Left ventricle myocardium inferior (tissue), 1 donor: ENCODE measurements around the gene ANKMY1. TPM values are rescaled to one million over a fixed set of nuclear protein-coding genes. Genes with fewer than 3 reads are reported as not detected.
A peak's percentile ranks its signal among the peaks of the same experiment; 100 is the strongest.

Source experiments
- DNase-seq: peaks from one replicate; pipeline ENCODE4 v3.0.0-alpha.2; 2020
- H3K27ac ChIP-seq: fragments of 200-600 bp; replicated peaks from 2 replicates; pipeline ENCODE4 v1.8.0; 2021
- H3K27me3 ChIP-seq: fragments of 200-600 bp; 2 replicates; pipeline ENCODE4 v1.8.0; 2021; ENCODE audit warnings: low read depth
- H3K36me3 ChIP-seq: fragments of 200-600 bp; 2 replicates; pipeline ENCODE4 v1.8.0; 2021
- H3K4me1 ChIP-seq: fragments of 200-600 bp; 2 replicates; pipeline ENCODE4 v1.8.0; 2021
- H3K4me3 ChIP-seq: fragments of 200-600 bp; 2 replicates; pipeline ENCODE4 v1.8.0; 2021; ENCODE audit warnings: mild to moderate bottlenecking, moderate library complexity
- H3K9me3 ChIP-seq: fragments of 200-600 bp; replicated peaks from 2 replicates; pipeline ENCODE4 v1.8.0; 2021
- intact Hi-C: fragments of 100-400 bp; cut with micrococcal nuclease; formaldehyde crosslinking; loops from one replicate; pipeline ENCODE4 v1.11.0; 2022
- total RNA-seq: library from RNA; stranded (reverse); fragmentation: NEBNext Ultra II Directional; extraction: Animal tissue kit (Norgen Biotek cat#: 25700); gene quantifications from one replicate; pipeline ENCODE4 v1.2.1, GENCODE V29; 2021
- TF ChIP-seq, protein P1 (sequence below): fragments of 200-600 bp; IDR thresholded peaks from 2 replicates; pipeline ENCODE4 v1.8.0; 2021; ENCODE audit warnings: antibody characterized with exemption, mild to moderate bottlenecking, borderline replicate concordance
- donor health status: DM: no; HTN: yes; CAD: no; lungs with severe emphysema.

ANKMY1 gene
- total RNA-seq, 1 donor from 2014 or later = 4.0 TPM

DNA sequence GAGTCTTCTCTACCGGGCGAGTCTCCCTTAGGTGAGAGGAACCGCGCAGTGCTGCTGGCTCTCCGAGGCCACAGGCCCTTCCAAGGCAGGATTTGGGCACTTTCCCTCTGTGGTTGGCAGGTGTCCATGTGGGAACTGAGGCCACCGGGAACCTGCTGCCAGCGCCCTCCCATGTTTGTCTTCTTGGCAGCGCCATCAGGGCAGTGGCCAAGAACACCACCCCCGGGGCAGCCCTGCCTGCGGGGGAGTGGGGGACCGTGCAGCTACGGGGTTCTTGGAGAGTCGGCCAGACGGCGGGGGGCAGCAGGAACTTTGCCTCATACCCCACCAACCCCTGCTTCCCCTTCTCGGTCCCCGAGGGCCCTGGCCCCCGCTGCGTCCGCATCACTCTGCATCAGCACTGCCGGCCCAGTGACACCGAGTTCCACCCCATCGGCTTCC is 38.7 kb upstream of the ANKMY1 start:
- TF ChIP-seq, protein P1, sequence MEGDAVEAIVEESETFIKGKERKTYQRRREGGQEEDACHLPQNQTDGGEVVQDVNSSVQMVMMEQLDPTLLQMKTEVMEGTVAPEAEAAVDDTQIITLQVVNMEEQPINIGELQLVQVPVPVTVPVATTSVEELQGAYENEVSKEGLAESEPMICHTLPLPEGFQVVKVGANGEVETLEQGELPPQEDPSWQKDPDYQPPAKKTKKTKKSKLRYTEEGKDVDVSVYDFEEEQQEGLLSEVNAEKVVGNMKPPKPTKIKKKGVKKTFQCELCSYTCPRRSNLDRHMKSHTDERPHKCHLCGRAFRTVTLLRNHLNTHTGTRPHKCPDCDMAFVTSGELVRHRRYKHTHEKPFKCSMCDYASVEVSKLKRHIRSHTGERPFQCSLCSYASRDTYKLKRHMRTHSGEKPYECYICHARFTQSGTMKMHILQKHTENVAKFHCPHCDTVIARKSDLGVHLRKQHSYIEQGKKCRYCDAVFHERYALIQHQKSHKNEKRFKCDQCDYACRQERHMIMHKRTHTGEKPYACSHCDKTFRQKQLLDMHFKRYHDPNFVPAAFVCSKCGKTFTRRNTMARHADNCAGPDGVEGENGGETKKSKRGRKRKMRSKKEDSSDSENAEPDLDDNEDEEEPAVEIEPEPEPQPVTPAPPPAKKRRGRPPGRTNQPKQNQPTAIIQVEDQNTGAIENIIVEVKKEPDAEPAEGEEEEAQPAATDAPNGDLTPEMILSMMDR = no peak
- DNase-seq = peak; percentile 78
- intact Hi-C loops = no loop called here
- peaks cover 60% of the 10 kb centered on the region for H3K4me1 ChIP-seq
- peak overlapping the region; percentile 89 for H3K27ac ChIP-seq
- no peaks in the 10 kb centered on the region for H3K27me3 ChIP-seq
- peak overlapping the region; percentile 44 for H3K4me3 ChIP-seq
- no peaks in the 10 kb centered on the region for H3K9me3 ChIP-seq
- peaks cover 46% of the 10 kb centered on the region for H3K36me3 ChIP-seq

DNA sequence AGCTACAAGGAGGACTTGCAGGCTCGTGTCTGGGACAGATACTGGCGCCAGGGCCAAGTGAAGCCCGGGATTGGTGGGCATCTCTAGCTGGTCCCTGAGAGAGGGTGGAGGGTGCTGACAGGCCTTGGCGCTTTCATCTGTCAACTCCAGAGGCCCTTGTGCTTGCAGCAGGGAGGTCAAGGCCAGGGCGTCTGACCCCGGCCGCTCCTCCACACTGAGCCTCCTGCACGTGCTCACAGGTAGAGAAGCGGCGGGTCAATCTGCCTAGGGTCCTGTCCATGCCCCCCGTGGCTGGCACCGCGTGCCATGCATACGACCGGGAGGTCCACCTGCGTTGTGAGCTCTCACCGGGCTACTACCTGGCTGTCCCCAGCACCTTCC is 38.3 kb upstream of the ANKMY1 start:
- H3K4me1 ChIP-seq = peaks cover 64% of the 10 kb centered on the region
- no peaks in the 10 kb centered on the region for H3K27me3 ChIP-seq
- TF ChIP-seq, protein P1 = no peak
- H3K4me3 ChIP-seq = peak overlapping the region; percentile 44
- peak; percentile 58 for DNase-seq
- H3K27ac ChIP-seq = peak overlapping the region; percentile 89
- intact Hi-C loops = no loop called here
- H3K9me3 ChIP-seq = no peaks in the 10 kb centered on the region
- H3K36me3 ChIP-seq = peaks cover 50% of the 10 kb centered on the region

DNA sequence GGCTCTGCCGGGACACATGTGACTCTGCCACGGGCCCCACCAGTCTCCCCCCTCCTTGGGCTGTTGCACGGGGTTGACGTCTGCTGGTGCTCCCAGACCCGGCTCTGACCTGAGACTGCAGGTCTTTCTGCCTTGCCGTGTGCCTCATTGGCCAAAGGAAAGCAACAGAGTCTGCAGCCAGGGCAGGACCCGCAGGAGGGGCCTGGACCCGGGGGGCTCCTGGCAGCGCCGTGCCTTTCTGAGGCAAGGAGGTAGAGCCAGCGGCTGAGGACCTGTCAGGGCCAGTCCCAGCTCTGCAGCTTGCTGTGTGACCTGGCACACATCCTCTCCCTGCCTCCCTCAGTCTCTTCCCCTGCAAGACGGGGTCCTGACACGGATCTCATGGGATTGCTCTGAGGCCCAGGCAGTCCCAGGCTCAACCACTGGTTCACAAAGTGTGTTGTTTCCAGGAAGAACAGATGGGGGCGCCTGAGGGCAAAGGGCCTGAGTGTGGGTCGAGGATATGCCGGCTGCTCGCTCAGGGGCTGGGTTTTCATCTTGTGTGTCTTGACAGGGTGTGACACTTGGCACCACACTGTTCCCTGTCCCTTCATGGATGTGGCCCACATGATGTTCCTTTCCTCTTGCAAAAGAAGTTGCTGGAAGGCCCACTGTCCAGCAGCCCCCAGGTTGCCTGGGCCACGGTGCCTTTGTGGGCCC is 37.7 kb upstream of the ANKMY1 start:
- H3K36me3 ChIP-seq = peaks cover 56% of the 10 kb centered on the region

DNA sequence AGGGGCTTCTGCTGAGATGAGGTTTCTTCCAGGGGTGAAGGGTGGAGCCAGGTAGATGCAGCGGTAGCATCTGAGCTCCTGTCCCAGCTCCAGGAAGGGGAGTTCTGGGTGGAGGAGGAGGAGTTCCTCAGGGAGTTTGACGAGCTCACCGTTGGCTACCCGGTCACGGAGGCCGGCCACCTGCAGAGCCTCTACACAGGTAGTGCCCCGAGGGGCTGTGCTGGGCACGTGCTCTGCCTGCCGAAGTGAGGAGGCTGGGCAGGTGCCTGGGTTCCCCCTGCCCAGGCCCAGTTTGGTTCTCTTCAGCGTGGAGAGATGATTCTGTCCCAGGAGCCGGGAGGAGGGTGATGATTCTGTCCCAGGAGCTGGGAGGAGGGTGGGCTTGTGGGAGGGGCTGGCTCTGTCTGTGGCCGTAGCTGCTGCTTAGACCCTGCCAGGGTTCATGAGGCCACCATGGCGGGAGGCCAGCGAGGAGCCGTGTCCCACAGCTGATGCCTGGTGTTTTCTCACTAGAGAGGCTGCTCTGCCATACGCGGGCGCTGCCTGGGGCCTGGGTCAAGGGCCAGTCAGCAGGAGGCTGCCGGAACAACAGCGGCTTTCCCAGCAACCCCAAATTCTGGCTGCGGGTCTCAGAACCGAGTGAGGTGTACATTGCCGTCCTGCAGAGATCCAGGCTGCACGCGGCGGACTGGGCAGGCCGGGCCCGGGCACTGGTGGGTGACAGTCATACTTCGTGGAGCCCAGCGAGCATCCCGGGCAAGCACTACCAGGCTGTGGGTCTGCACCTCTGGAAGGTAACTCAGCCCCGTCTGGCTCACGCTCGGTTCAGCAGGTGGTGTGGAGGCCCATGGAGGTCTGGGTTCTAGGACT is 37.0 kb upstream of the ANKMY1 start:
- peak overlapping the region; percentile 89 for H3K27ac ChIP-seq
- no peaks in the 10 kb centered on the region for H3K27me3 ChIP-seq
- H3K36me3 ChIP-seq = peaks cover 58% of the 10 kb centered on the region
- peak overlapping the region; percentile 3 for H3K4me3 ChIP-seq
- intact Hi-C loops = no loop called here
- TF ChIP-seq, protein P1 = no peak
- no peaks in the 10 kb centered on the region for H3K9me3 ChIP-seq
- peaks cover 78% of the 10 kb centered on the region for H3K4me1 ChIP-seq
- peak; percentile 18 for DNase-seq

More for the DNA sequence above, 37.7 kb upstream of the ANKMY1 start:
- Histone ChIP-seq H3K4me1 (peaks cover 70% of the 10 kb centered on the region), H3K27me3 (no peaks in the 10 kb centered on the region), H3K27ac (peak overlapping the region; percentile 89), H3K9me3 (no peaks in the 10 kb centered on the region), H3K4me3 (peak overlapping the region; percentile 3)
- TF ChIP-seq, protein P1 = peak; percentile 28
- intact Hi-C loops = no loop called here
- no peak for DNase-seq

DNA sequence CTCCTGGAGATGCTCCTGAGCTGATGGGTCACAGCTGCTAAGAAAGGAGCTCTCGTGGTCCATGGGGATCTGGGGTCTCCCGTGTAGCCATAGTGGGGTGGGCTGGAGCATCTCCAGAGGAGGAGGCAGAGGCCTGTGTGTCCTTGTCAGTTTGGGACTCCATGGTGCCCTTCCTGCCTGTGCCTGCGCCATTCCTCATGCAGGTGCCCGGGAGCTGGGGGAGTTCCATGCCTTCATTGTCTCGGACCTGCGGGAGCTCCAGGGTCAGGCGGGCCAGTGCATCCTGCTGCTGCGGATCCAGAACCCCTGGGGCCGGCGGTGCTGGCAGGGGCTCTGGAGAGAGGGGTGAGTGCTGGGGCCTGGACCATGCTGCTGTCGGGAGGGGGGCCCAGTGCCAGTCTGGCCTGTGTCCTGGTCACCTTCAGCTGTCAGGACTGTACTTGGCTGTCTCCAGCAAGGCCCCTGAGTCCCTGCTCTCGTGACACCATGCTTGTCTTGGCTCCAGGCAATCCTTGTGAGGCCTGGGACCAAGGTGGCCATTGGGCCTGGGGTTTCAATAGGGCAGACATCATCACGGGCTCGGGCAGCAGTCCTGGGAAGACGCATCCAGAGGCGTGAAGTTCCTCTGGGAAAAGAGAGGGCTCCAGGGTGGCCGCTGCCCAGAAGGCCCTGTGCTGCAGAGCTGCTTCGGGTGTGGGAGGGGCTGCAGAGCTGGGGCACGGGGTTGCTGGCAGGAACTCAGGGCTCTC is 36.1 kb upstream of the ANKMY1 start:
- DNase-seq = peak; percentile 76
- H3K36me3 ChIP-seq = peaks cover 62% of the 10 kb centered on the region
- H3K9me3 ChIP-seq = no peaks in the 10 kb centered on the region
- H3K4me3 ChIP-seq = no peak overlapping the region
- H3K4me1 ChIP-seq = peaks cover 86% of the 10 kb centered on the region
- no peaks in the 10 kb centered on the region for H3K27me3 ChIP-seq
- H3K27ac ChIP-seq = peak overlapping the region; percentile 89
- intact Hi-C loops = no loop called here
- TF ChIP-seq, protein P1 = no peak
